Glutamatergic neuron (in vitro differentiated cells): ENCODE results near the gene NTM. TPM values are rescaled to one million over a fixed set of nuclear protein-coding genes. Genes with fewer than 3 reads are reported as not detected.

Experiments used
- DNase-seq: peaks from one replicate; pipeline ENCODE4 v3.0.0; 2022
- H3K27ac Mint-ChIP-seq: one replicate; pipeline ENCODE4 v1.8.0; 2020; ENCODE audit warnings: mild to moderate bottlenecking, mixed read lengths, inconsistent platforms; ENCODE audit not compliant: unreplicated experiment
- H3K27me3 Mint-ChIP-seq: one replicate; pipeline ENCODE4 v1.8.0; 2020; ENCODE audit warnings: mild to moderate bottlenecking, moderate library complexity, mixed read lengths, inconsistent platforms; ENCODE audit not compliant: unreplicated experiment
- H3K36me3 Mint-ChIP-seq: one replicate; pipeline ENCODE4 v1.8.0; 2020; ENCODE audit warnings: mild to moderate bottlenecking, mixed read lengths, inconsistent platforms; ENCODE audit not compliant: unreplicated experiment
- H3K4me1 Mint-ChIP-seq: one replicate; pipeline ENCODE4 v1.8.0; 2020; ENCODE audit warnings: mild to moderate bottlenecking, low read depth, mixed read lengths, inconsistent platforms; ENCODE audit not compliant: unreplicated experiment
- H3K4me3 Mint-ChIP-seq: one replicate; pipeline ENCODE4 v1.8.0; 2020; ENCODE audit warnings: mild to moderate bottlenecking, mixed read lengths, inconsistent platforms; ENCODE audit not compliant: unreplicated experiment
- H3K9me3 Mint-ChIP-seq: one replicate; pipeline ENCODE4 v1.8.0; 2020; ENCODE audit warnings: mild to moderate bottlenecking, moderate library complexity, mixed read lengths, inconsistent platforms; ENCODE audit not compliant: unreplicated experiment
- CTCF ChIP-seq: fragments of 200-600 bp; sonication (generic); IDR thresholded peaks from one replicate; pipeline ENCODE4 v1.5.0; 2021; ENCODE audit not compliant: partially characterized antibody, unreplicated experiment
- total RNA-seq: library from RNA; stranded (reverse); fragmentation: NEBNext Ultra II Directional; extraction: Animal tissue kit (Norgen Biotek cat#: 25700); gene quantifications from one replicate; pipeline ENCODE4 v1.2.1, GENCODE V29; 2021; ENCODE audit not compliant: unreplicated experiment

The NTM gene
- total RNA-seq, 1 donor from 2014 or later: 1.2 TPM

GRCh38 chr11:131957201-131957600 is 586.8 kb downstream of the NTM start:
- peaks cover 7% of the 10 kb centered on the region for H3K4me1 Mint-ChIP-seq

GRCh38 chr11:131957875-131958274 is 587.5 kb downstream of the NTM start:
- no peak for TF ChIP-seq CTCF
- Mint-ChIP-seq H3K27ac (no peak overlapping the region), H3K36me3 (no peaks in the 10 kb centered on the region), H3K9me3 (peaks cover 1% of the 10 kb centered on the region), H3K4me1 (peaks cover 7% of the 10 kb centered on the region), H3K4me3 (no peak overlapping the region), H3K27me3 (no peaks in the 10 kb centered on the region)
- no peak for DNase-seq

More at GRCh38 chr11:131957201-131957600, 586.8 kb downstream of the NTM start:
- Mint-ChIP-seq H3K4me3 (no peak overlapping the region), H3K9me3 (peaks cover 1% of the 10 kb centered on the region), H3K27ac (no peak overlapping the region), H3K36me3 (no peaks in the 10 kb centered on the region), H3K27me3 (no peaks in the 10 kb centered on the region)
- no peak for DNase-seq
- no peak for TF ChIP-seq CTCF

GRCh38 chr11:131962818-131963217 is 592.4 kb downstream of the NTM start:
- peaks cover 2% of the 10 kb centered on the region for H3K27me3 Mint-ChIP-seq

GRCh38 chr11:131964698-131965483 is 594.5 kb downstream of the NTM start:
- peaks cover 4% of the 10 kb centered on the region for H3K27me3 Mint-ChIP-seq
- no peak overlapping the region for H3K4me3 Mint-ChIP-seq
- no peak overlapping the region for H3K27ac Mint-ChIP-seq
- TF ChIP-seq CTCF: no peak
- no peaks in the 10 kb centered on the region for H3K36me3 Mint-ChIP-seq
- peaks cover 7% of the 10 kb centered on the region for H3K4me1 Mint-ChIP-seq
- DNase-seq: no peak
- no peaks in the 10 kb centered on the region for H3K9me3 Mint-ChIP-seq

More at GRCh38 chr11:131962818-131963217, 592.4 kb downstream of the NTM start:
- no peak for DNase-seq
- Mint-ChIP-seq H3K4me1 (peaks cover 7% of the 10 kb centered on the region), H3K4me3 (no peak overlapping the region), H3K27ac (no peak overlapping the region), H3K9me3 (no peaks in the 10 kb centered on the region), H3K36me3 (no peaks in the 10 kb centered on the region)
- no peak for TF ChIP-seq CTCF

- peaks cover 7% of the 10 kb centered on the region for H3K4me1 Mint-ChIP-seq
- no peaks in the 10 kb centered on the region for H3K36me3 Mint-ChIP-seq
- H3K27ac Mint-ChIP-seq: no peak overlapping the region
- no peak for TF ChIP-seq CTCF
- peaks cover 4% of the 10 kb centered on the region for H3K27me3 Mint-ChIP-seq
- no peak for DNase-seq
- H3K4me3 Mint-ChIP-seq: no peak overlapping the region
- no peaks in the 10 kb centered on the region for H3K9me3 Mint-ChIP-seq
Measured at GRCh38 chr11:131965504-131965903, 595.1 kb downstream of the NTM start.
